GM18507 (cell line): Measurements from ENCODE around the gene IRGM.
"Not testable (repeated sequence)": the region's sequence is repeated elsewhere in the genome, so short reads cannot be mapped to it uniquely, and the experiment has no call there.

Experiments used
- DNase-seq: peaks from one replicate; pipeline ENCODE4 v3.0.0; 2011; ENCODE audit warnings: low read depth; ENCODE audit not compliant: insufficient read length; ENCODE audit errors: extremely low spot score
- FAIRE-seq: peaks from 2 replicates; lab custom pipeline; 2011; peaks lifted over from hg19 to GRCh38; lab: Jason Lieb, UNC

Gene IRGM, protein sequence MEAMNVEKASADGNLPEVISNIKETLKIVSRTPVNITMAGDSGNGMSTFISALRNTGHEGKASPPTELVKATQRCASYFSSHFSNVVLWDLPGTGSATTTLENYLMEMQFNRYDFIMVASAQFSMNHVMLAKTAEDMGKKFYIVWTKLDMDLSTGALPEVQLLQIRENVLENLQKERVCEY

GRCh38 chr5:150846308-150846653, at the start of gene IRGM:
IRGM (plus strand) TSS chr5:150846521; CDS start chr5:150848124, 1,603 bp downstream.
- FAIRE-seq, DNase-seq: not testable (repeated sequence)

DNA sequence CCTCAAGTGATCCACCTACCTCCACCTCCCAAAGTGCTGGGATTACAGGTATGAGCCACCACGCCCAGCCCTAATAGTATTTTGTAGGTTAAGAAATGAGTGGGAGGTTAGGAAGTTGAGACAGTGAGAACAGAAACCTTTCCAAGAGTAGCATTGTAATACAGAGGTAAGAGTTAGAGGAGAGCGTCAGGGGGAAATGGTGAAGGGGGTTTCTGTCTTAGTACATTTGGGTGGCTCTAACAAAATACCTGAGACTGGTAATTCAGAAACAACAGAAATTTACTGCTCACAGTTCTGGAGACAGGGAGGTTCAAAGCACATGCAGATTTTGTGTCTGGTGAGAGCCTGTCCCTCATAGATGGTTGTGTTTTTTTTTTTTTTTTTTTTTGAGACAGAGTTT, 48.9 kb upstream of the IRGM start:
- no peak for DNase-seq
- FAIRE-seq, result no peak

GRCh38 chr5:150801117-150801927, 45.0 kb upstream of the IRGM start:
- DNase-seq (no peak), FAIRE-seq (peak; percentile 84)

- DNase-seq (no peak), FAIRE-seq (no peak)
Measured at GRCh38 chr5:150804388-150804787, 41.9 kb upstream of the IRGM start.

DNA sequence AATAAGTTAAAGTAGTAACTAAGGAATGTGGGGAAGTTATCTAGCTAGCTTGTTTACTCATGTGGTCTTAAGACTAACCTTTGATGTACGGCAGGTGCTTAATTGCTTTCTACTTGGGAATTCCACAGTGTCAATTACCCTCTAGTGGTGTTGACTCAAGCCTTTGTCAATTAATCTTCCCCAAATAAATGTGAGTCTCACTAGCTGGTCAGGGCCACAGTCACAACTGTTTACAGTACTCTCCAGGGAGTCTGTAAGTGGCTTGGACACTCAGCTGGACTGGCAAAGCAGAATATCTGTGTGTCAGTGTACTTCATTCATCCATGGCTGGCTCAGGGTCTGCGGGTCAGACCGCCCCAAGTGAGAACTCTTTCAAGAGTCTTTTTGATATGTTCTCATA, 37.0 kb upstream of the IRGM start:
- FAIRE-seq (no peak), DNase-seq (no peak)

DNA sequence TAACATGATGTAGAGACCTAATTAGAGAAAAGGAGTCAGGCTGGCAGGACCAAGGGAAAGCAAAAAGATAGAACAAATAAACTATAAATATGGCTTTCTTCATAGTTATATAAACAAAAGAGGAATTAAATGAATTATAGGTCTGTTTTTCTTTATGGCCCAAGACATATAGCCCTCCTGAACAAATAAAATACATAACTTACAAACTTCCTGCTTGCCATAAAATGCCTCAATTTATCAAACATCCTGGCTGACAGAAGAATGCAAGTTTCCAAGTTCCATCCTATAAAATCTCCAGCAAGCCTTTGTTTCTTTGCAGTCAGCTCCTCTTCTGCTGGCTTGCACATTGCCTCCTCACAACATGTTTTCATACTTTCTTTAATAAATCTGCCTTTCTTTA, 31.3 kb upstream of the IRGM start:
- no peak for DNase-seq

GRCh38 chr5:150816946-150817345, 29.4 kb upstream of the IRGM start:
- FAIRE-seq, result no peak
- DNase-seq, result no peak

More for the DNA sequence above, 31.3 kb upstream of the IRGM start:
- no peak for FAIRE-seq

- no peak for DNase-seq
- FAIRE-seq, result no peak
Measured at GRCh38 chr5:150829744-150830143, 16.6 kb upstream of the IRGM start.

- DNase-seq, FAIRE-seq: not testable (repeated sequence)
Measured at GRCh38 chr5:150831821-150832220, 14.5 kb upstream of the IRGM start.

DNA sequence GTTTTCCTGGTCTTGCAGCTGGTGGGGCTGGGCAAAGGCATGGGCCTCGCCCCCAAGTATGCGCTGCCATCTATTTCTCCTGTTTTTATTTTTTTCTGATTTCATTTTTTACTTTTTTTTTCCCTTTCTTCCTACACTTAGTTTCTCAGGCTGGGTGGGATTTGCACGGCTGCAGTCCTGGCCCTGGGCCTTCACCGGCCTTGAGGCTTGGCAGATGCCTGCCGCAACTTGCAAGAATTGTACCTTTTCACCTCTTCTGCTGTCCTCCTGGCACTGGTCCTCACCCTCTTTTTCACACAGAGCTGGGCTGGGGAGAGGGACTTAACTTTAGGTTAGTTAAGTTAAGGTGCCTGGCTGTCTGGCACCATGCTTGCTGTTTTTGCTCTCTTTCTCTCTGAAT, 10.3 kb upstream of the IRGM start:
- DNase-seq (no peak), FAIRE-seq (no peak)

DNA sequence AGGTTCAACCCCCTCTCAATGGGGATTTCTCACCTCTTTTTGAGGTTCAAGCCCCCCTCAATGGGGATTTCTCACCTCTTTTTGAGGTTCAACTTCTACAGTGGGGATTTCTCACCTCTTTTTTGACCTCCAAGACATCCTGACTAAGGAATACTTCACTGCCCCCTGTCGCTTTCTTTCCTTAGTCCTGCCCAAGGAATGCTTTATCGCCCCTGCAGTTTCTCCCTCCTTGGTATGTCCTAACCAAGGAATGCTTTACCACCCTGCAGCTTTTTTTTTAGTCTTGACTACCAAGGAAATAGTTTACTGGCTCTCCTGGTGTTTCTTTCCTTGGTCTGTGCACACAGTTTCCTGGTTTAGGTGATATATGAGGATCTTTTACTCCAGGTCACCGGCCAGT, 9.6 kb upstream of the IRGM start:
- no peak for DNase-seq
- no peak for FAIRE-seq

- not testable (repeated sequence) for DNase-seq, FAIRE-seq
Measured at GRCh38 chr5:150845185-150845859, 999 bp upstream of the IRGM start.

GRCh38 chr5:150846654-150847333, 473 bp downstream of the IRGM start:
- DNase-seq, result peak; percentile 35
- FAIRE-seq, result peak; percentile 96

GRCh38 chr5:150847334-150847695, 994 bp downstream of the IRGM start:
- FAIRE-seq, result no peak
- DNase-seq, result no peak

DNA sequence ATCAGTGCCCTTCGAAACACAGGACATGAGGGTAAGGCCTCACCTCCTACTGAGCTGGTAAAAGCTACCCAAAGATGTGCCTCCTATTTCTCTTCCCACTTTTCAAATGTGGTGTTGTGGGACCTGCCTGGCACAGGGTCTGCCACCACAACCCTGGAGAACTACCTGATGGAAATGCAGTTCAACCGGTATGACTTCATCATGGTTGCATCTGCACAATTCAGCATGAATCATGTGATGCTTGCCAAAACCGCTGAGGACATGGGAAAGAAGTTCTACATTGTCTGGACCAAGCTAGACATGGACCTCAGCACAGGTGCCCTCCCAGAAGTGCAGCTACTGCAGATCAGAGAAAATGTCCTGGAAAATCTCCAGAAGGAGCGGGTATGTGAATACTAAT, 1.9 kb downstream of the IRGM start:
- FAIRE-seq, result no peak
- DNase-seq, result no peak

DNA sequence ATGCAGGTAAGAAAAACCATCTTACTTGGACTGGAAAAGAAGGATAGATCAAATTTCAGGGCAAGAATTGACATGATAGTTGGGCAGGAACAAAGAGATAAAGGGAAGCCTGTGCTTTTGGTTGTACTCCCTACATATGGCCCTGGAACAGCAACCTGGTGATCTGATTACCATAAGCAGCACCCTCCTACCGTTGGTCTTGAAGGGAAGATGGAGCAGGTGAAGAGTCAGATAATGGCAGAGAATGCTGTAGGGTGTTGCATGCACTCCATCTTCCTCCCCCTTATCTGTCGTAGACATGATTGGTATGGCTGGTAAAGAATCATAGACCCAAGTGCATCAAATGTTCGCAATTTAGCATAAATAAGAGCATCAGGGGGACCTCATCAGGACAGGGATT, 4.7 kb downstream of the IRGM start:
- no peak for DNase-seq
- FAIRE-seq, result no peak

GRCh38 chr5:150853561-150853960, 7.2 kb downstream of the IRGM start:
- FAIRE-seq (no peak), DNase-seq (no peak)

DNA sequence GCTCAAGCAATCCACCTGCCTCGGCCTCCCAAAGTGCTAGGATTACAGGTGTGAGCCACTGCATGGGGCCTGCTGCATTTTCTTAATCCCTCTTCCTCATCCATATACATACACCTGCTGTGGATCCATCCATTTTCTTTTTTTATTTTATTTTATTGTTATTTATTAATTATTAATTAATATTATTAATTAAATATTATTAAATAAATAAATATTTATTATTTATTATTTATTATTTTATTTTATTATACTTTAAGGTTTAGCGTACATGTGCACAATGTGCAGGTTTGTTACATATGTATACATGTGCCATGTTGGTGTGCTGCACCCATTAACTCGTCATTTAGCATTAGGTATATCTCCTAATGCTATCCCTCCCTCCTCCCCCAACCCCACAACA, 10.4 kb downstream of the IRGM start:
- not testable (repeated sequence) for FAIRE-seq, DNase-seq

GRCh38 chr5:150860246-150860821, 14.0 kb downstream of the IRGM start:
- DNase-seq, result no peak

DNA sequence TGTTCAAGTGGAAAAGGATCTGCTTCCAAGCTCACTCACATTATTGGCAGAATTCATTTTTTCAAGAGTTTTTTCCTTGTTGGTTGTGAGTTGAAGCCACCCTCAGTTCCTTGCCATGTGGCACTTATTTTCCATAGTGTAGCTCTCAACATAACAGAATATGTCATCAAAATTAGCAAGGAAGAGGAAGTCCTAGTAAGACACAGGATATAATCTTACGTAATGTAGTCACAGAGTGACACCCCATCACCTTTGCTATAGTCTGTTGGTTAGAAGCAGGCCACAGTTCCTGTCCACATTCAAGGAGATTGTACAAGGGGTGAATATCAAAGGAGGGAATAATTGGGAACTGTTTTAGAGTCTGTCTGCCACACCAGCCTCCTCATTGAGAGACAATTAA, 15.7 kb downstream of the IRGM start:
- DNase-seq (no peak), FAIRE-seq (no peak)

More at GRCh38 chr5:150860246-150860821, 14.0 kb downstream of the IRGM start:
- FAIRE-seq, result no peak
